Liver (tissue), 9 donors: ENCODE data around the gene NEURL1. TPM values are rescaled to one million over a fixed set of nuclear protein-coding genes. Genes with fewer than 3 reads are reported as not detected.
A peak's percentile ranks its signal among the peaks of the same experiment; 100 is the strongest.

Source experiments
- DNase-seq: peaks from one replicate; pipeline ENCODE4 v3.0.0-alpha.2; 2017; ENCODE audit warnings: low spot score
- H3K27ac ChIP-seq, 2 donors: one replicate each; pipeline ENCODE4 v1.7.0; 2013; ENCODE audit warnings: inconsistent platforms in 2 of 2, low read length in 2 of 2, control low read depth in 1 of 2, low read depth in 1 of 2, mild to moderate bottlenecking in 1 of 2
- H3K27me3 ChIP-seq, 4 donors: one replicate each; pipeline versions ENCODE4 v1.6.1 to v1.7.0; 2013; ENCODE audit warnings: low read length in 3 of 4, inconsistent platforms in 1 of 4, mild to moderate bottlenecking in 1 of 4, moderate library complexity in 1 of 4; ENCODE audit not compliant: control insufficient read depth in 4 of 4, insufficient read depth in 4 of 4
- H3K36me3 ChIP-seq, 4 donors: one replicate each; pipeline versions ENCODE4 v1.6.1 to v1.7.0; 2013; ENCODE audit warnings: low read length in 3 of 4, mild to moderate bottlenecking in 3 of 4, low read depth in 1 of 4, moderate library complexity in 1 of 4; ENCODE audit not compliant: control insufficient read depth in 4 of 4, insufficient read depth in 3 of 4
- H3K4me1 ChIP-seq, 4 donors: one replicate each; pipeline versions ENCODE4 v1.6.1 to v1.7.0; 2013; ENCODE audit warnings: low read length in 3 of 4, mild to moderate bottlenecking in 3 of 4, moderate library complexity in 1 of 4; ENCODE audit not compliant: control insufficient read depth in 4 of 4, insufficient read depth in 4 of 4
- H3K4me3 ChIP-seq, 3 donors: one replicate each; pipeline versions ENCODE4 v1.6.1 to v1.7.0; 2013; ENCODE audit warnings: low read length in 3 of 3, control low read depth in 1 of 3, low read depth in 1 of 3, mild to moderate bottlenecking in 1 of 3
- H3K9ac ChIP-seq, 2 donors: one replicate each; pipeline ENCODE4 v1.7.0; 2013; ENCODE audit warnings: low read length in 2 of 2, mild to moderate bottlenecking in 2 of 2, moderate library complexity in 2 of 2, control low read depth in 1 of 2, low read depth in 1 of 2
- H3K9me3 ChIP-seq, 4 donors: one replicate each; pipeline versions ENCODE4 v1.6.1 to v1.7.0; 2013; ENCODE audit warnings: low read length in 3 of 4; ENCODE audit not compliant: control insufficient read depth in 4 of 4
- ATF3 ChIP-seq: IDR thresholded peaks from 2 replicates; pipeline ENCODE4 v1.6.1; 2016; ENCODE audit warnings: antibody characterized with exemption
- CTCF ChIP-seq: fragments of 150-350 bp; IDR thresholded peaks from 2 replicates; pipeline ENCODE4 v1.5.1; 2017; ENCODE audit warnings: improper control_type of control experiment, low read depth, low read length; ENCODE audit not compliant: missing input control
- EGR1 ChIP-seq, 2 donors: IDR thresholded peaks; 2 replicates each; pipeline ENCODE4 v1.6.1; 2016 to 2018; ENCODE audit warnings: antibody characterized with exemption in 2 of 2, low read depth in 2 of 2
- FOXA1 ChIP-seq: IDR thresholded peaks from 2 replicates; pipeline ENCODE4 v1.6.1; 2016; ENCODE audit warnings: antibody characterized with exemption
- FOXA2 ChIP-seq: IDR thresholded peaks from 2 replicates; pipeline ENCODE4 v1.6.1; 2016; ENCODE audit warnings: antibody characterized with exemption
- GABPA ChIP-seq, 2 donors: IDR thresholded peaks in 1 of 2; conservative IDR thresholded peaks in 1 of 2; 2 replicates each; pipeline ENCODE4 v1.6.1; 2016; ENCODE audit warnings: antibody characterized with exemption in 2 of 2, mild to moderate bottlenecking in 1 of 2, moderate library complexity in 1 of 2
- HNF4A ChIP-seq, 2 donors: conservative IDR thresholded peaks; 2 replicates each; pipeline ENCODE4 v1.6.1; 2016; ENCODE audit warnings: antibody characterized with exemption in 2 of 2, mild to moderate bottlenecking in 2 of 2
- HNF4G ChIP-seq: IDR thresholded peaks from 2 replicates; pipeline ENCODE4 v1.6.1; 2016; ENCODE audit warnings: antibody characterized with exemption
- JUND ChIP-seq, 2 donors: IDR thresholded peaks; 2 replicates each; pipeline ENCODE4 v1.6.1; 2016; ENCODE audit warnings: antibody characterized with exemption in 2 of 2
- NR2F2 ChIP-seq: IDR thresholded peaks from 2 replicates; pipeline ENCODE4 v1.6.1; 2016; ENCODE audit warnings: antibody characterized with exemption
- RAD21 ChIP-seq, 2 donors: IDR thresholded peaks; 2 replicates each; pipeline ENCODE4 v1.6.1; 2016; ENCODE audit warnings: antibody characterized with exemption in 2 of 2, mild to moderate bottlenecking in 2 of 2
- REST ChIP-seq: IDR thresholded peaks from 2 replicates; pipeline ENCODE4 v1.6.1; 2016; ENCODE audit warnings: antibody characterized with exemption, mild to moderate bottlenecking
- RXRA ChIP-seq, 2 donors: IDR thresholded peaks; 2 replicates each; pipeline ENCODE4 v1.6.1; 2017 to 2018; ENCODE audit warnings: antibody characterized with exemption in 2 of 2, mild to moderate bottlenecking in 1 of 2
- SP1 ChIP-seq: IDR thresholded peaks from 2 replicates; pipeline ENCODE4 v1.6.1; 2018; ENCODE audit warnings: antibody characterized with exemption, mild to moderate bottlenecking
- TAF1 ChIP-seq: conservative IDR thresholded peaks from 2 replicates; pipeline ENCODE4 v1.6.1; 2016; ENCODE audit warnings: antibody characterized with exemption, mild to moderate bottlenecking
- YY1 ChIP-seq: IDR thresholded peaks from 2 replicates; pipeline ENCODE4 v1.6.1; 2016; ENCODE audit warnings: antibody characterized with exemption, mild to moderate bottlenecking
- ZBTB33 ChIP-seq: IDR thresholded peaks from 2 replicates; pipeline ENCODE4 v1.6.1; 2016; ENCODE audit warnings: antibody characterized with exemption
- WGBS: extraction: QIAGEN DNeasy Blood & Tissue Kit; methylation state at CpG from one replicate; pipeline ENCODE4 v1.1.7; 2013; 5-methylcytosine and 5-hydroxymethylcytosine counted together
- polyA plus RNA-seq, 2 donors: library from polyadenylated mRNA; stranded (reverse) in 1 of 2; unstranded in 1 of 2; fragments of 200-250 nt in 1 of 2; fragments of >200 nt in 1 of 2; fragmentation: Nextera tagmentation in 1 of 2; extraction: Ambion mirVana in 1 of 2; gene quantifications; one replicate each; pipeline versions ENCODE4 v1.2.1 to v1.2.3, GENCODE V29; 2013 to 2015
- total RNA-seq, 2 donors: library from RNA; depleted of rRNA; stranded (reverse); fragments of >200 nt; gene quantifications; one replicate each; pipeline ENCODE4 v1.2.3, GENCODE V29; 2014
- TF ChIP-seq, protein P1 (sequence below): IDR thresholded peaks from 2 replicates; pipeline ENCODE4 v1.6.1; 2016; ENCODE audit warnings: antibody characterized with exemption
- donor health status: healthy.
- donor health status: healthy.
- donor health status: healthy.
- donor health status: healthy.
- donor health status: healthy.

NEURL1 gene
- total and polyA plus RNA-seq, 4 donors: 0.11 to 3.9 (median 0.74) TPM

DNA sequence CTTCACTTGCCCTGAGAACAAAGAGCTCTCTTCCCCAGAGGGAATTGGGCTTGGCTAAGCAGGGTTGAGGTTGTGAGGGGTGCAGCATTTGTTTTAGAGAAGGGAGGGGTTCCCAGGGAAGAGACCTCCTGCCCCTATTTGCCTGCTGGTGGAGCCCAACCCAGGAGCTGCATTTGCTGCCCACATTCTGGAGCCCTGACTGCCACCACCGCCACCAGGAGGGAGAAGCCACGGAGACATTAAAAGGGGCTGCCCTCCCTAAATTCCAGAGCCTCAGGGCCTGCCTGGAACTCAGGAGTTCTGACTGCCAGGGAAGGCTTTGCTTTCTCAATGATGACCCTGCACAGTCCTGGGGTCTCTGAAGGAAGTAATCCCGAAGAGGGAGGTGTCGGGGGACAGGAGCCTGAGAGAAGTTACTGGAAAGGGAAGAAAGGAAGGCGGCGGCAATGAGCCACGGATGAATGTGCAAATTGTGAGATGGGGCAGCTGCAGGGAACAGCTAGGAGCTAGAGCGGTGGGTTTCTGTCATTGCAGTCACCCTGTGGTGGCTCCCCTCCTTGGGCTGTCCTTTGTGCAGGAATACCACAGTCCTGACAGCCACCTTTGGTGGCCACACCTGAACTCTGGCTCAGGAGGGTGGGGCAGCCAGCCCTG, 51.3 kb downstream of the NEURL1 start (continued):
- TF ChIP-seq REST (no peak), FOXA2 (no peak), HNF4A (conservative IDR thresholded peaks at IDR 0.05) (no peak), SP1 (no peak), RXRA (IDR thresholded peaks at IDR 0.05) (no peak), GABPA (IDR thresholded peaks at IDR 0.05 in 1 of 2, conservative IDR thresholded peaks at IDR 0.05 in 1 of 2) (no peak), FOXA1 (no peak), TAF1 (no peak)

GRCh38 chr10:103545366-103545765, 51.9 kb downstream of the NEURL1 start:
- Histone ChIP-seq H3K36me3 (no peaks in the 10 kb centered on the region), H3K9ac (no peak overlapping the region), H3K4me3 (no peak overlapping the region), H3K27ac (peak overlapping the region; percentile 49 to 79), H3K27me3 (no peaks in the 10 kb centered on the region), H3K4me1 (peaks cover 4 to 32% (median 20%) of the 10 kb centered on the region in 4 donors), H3K9me3 (no peaks in the 10 kb centered on the region)
- 47% methylated on average over 1 of the region's 1 CpG for WGBS
- no peak for TF ChIP-seq YY1
- no peak for TF ChIP-seq RXRA (IDR thresholded peaks at IDR 0.05)
- TF ChIP-seq TAF1: no peak
- TF ChIP-seq EGR1 (IDR thresholded peaks at IDR 0.05; ENCODE audit: low read depth in 2 of 2): no peak
- TF ChIP-seq SP1: no peak
- no peak for TF ChIP-seq ZBTB33
- TF ChIP-seq FOXA2: no peak
- TF ChIP-seq ATF3: no peak
- no peak for TF ChIP-seq HNF4G
- TF ChIP-seq RAD21 (IDR thresholded peaks at IDR 0.05): no peak
- no peak for TF ChIP-seq FOXA1
- TF ChIP-seq GABPA (IDR thresholded peaks at IDR 0.05 in 1 of 2, conservative IDR thresholded peaks at IDR 0.05 in 1 of 2): no peak
- TF ChIP-seq CTCF: no peak
- no peak for TF ChIP-seq REST
- TF ChIP-seq NR2F2: no peak
- no peak for TF ChIP-seq HNF4A (conservative IDR thresholded peaks at IDR 0.05)
- TF ChIP-seq, protein P1, sequence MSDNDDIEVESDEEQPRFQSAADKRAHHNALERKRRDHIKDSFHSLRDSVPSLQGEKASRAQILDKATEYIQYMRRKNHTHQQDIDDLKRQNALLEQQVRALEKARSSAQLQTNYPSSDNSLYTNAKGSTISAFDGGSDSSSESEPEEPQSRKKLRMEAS: no peak
- no peak for TF ChIP-seq JUND (IDR thresholded peaks at IDR 0.05)
- DNase-seq: no peak
